ENCODE results near the gene NCOR1.
"Not testable (repeated sequence)": the region's sequence is repeated elsewhere in the genome, so short reads cannot be mapped to it uniquely, and the experiment has no call there.

The NCOR1 gene

DNA sequence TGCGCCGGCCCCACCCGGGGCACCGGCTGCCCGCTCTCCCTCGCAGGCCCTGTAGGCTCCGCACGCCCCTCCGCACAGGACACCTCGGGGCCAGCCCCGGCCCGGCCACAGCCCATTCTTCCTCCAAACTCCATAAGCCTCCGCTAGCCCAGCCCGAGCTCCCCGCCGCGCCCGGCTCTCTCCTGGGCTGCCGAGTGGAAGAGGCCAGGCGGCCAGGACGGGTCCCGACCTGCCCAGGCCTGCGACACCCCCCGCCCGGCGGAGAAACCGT lies 397 bp downstream of the NCOR1 start:
- DNase-seq (ENCODE audit: low read depth in 2 of 2), result no peak

DNA sequence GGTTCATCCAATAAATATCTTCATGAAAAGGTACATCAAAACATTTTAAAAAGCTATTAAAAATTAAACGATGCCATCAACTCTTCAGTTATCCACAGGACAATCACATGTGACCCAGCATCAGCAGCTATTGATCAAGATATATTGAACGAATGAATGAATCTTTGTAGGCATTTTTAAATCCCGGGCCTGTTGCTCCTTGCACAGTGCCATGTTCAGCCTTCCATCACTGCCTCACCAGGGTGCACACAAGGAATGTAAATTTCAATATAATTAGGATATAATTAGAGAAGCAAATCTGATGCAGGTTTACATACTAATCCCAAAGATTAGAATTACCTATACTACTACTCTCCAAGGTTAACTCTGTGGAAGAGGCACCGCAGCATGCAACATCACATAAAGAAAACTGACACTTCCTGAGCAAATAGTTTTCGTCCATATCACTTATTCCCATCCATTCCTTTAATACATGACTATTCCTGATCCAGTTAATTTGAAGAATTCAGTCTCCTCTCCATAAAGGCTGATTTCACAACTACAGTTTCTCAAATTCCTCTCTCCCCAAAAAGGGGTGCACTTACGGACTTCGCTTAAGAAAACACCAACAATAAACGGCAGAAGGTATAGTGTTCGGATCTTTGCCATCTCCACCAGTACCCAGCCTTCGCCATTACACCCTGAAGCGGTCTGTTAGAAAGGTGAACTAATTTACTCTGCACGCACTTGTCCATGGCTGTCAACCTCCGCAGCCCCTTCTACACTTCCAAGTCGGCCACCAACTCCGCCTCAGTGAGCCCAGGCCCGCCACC lies 938 bp downstream of the NCOR1 start:
- no peak for DNase-seq (ENCODE audit: low read depth in 2 of 2)

DNA sequence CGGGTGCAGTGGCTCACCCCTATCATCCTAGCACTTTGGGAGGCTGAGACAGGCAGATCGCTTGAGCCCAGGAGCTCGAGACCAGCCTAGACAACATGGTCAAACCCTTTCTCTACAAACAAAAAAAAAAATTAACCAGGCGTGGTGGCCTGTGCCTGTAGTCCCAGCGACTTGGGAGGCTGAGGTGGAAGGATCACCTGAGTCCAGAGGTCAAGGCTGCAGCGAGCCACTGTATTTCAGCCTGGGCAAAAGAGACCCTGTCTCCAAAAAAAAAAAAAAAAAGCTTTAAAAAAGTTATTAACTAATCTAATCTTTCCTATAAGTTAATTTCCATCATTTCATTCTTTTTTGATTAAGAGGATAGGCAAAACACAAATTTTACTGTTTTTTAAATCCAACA lies 2.5 kb downstream of the NCOR1 start:
- DNase-seq (ENCODE audit: low read depth in 2 of 2), result no peak

DNA sequence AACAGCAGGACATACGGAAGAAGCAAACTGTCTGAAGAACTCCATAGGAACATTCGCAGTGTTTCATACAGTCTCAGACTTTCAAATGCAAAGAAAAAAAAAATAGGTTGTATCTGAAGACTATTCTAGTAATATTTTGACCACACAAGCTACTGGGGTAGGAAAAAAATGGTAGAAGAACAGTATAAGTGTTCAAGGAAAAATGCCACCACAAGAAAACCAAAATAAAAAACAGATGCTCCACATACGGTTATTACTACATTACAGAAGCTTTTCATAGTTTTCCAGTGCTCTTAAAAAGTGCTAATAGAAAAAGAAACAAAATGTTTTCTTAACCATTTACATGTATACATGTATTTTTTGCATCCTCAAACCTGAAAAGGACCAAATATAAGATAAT lies 3.7 kb downstream of the NCOR1 start:
- DNase-seq (ENCODE audit: low read depth in 2 of 2), result peak; percentile 33 to 40

DNA sequence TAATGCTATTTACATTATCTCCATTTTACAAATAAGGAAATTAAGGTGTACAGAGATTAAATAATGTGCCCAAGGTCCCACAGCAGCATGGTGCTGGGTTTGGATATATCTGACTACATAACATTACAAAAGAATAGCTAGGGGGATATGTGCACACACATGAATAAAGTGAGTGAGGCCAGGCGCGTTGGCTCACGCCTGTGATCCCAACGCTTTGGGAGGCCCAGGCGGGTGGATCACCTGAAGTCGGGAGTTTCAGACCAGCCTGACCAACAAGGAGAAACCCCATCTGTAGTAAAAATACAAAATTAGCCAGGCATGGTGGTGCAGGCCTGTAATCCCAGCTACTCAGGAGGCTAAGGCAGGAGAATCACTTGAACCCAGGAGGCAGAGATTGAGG lies 10.6 kb downstream of the NCOR1 start:
- not testable (repeated sequence) for DNase-seq (ENCODE audit: low read depth in 2 of 2)

DNA sequence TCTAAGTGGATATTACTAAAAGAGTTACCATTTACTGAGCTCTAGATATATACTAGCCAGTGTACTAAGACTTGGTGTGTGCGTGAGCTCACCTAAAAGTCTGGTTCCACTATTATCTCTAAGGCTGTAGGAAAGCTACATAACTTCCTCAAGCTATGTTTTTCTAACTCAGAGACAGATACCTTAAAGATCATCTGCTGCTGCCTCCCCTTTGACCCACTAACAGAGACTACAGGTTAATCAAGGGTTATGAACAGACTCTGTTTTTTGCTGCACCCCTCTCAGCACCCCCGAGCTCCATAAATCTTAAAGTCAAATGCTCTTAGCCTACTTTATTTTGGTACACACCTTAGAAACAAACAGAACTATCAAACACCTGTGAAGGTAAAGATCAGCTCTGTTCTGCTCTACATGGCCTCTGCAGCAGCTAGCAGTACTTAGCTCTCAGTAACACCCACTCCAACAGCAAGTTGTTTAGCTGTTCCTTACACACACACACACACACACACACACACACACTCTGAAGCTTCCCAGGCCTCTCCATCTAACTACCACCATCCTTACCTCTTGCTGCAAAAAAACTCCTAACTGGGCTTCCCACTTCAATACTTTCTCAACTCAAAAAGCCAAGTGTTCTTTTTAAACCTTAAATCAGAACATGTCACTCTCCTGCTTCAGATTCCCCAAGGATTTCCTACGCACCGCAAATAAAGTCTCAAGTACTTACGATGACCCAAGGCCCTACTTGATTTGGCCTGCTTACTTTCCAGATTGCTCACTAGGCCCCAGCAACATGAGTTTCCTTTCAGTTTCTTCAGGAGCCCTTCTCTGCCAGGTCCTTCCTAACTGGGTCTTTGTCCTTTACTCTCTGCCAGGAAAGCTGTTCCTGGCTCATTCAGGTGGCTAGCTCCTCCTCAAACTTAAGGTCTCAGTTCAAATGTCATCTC lies 12.5 kb downstream of the NCOR1 start:
- DNase-seq (ENCODE audit: low read depth in 2 of 2), result not testable (repeated sequence)

DNA sequence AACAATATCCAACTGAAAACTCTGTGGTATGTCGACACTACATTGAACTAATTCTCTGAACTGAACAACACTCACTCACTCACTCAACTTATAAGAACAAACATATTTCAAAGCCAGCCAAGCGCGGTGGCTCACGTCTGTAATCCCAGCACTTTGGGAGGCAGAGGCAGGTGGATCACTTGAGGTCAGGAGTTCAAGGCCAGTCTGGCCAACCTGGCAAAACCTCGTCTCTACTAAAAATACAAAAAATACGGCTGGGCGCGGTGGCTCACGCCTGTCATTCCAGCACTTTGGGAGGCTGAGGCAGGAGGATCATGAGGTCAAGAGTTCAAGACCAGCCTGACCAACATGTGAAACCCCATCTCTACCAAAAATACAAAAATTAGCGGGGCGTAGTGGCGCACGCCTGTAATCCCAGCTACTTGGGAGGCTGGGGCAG lies 13.6 kb downstream of the NCOR1 start:
- DNase-seq (ENCODE audit: low read depth in 2 of 2), result not testable (repeated sequence)

DNA sequence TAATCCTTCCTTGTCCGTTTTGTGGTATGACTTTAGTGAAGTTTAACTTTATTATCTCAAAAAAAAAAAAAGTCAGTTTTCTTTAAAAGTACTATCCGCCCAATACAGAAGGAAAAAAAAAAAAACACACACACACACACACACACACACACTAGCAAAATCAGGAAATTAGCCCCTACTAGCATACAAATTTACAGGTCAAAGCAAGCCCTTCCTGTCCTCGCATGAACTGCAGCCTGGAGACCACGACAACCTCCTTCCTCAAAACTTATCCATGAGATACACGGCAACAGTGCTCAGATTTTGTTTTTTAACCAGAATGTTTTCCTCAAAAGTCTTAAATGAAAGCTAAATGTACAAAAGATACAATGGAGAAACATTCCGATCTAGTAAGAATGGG lies 16.2 kb downstream of the NCOR1 start:
- no peak for DNase-seq (ENCODE audit: low read depth in 2 of 2)

DNA sequence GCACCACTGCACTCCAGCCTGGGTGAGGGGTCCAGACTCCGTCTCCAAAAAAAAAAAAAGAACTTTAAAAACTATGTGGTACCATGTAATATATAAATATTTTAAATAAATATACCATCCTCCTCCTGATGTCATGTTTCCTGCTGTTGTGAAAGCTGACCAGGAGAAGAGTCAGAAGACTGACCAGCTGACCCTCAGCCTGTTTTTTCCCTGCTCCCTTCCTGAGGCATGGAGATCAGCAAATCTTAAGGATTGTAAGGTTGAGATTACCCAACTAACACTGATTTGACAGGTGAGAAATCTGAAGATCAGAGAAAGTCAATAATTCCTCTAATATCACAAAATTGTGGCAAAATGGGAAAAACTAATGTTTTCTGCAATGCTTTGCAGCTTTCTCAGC lies 18.1 kb downstream of the NCOR1 start:
- DNase-seq (ENCODE audit: low read depth in 2 of 2), result no peak

DNA sequence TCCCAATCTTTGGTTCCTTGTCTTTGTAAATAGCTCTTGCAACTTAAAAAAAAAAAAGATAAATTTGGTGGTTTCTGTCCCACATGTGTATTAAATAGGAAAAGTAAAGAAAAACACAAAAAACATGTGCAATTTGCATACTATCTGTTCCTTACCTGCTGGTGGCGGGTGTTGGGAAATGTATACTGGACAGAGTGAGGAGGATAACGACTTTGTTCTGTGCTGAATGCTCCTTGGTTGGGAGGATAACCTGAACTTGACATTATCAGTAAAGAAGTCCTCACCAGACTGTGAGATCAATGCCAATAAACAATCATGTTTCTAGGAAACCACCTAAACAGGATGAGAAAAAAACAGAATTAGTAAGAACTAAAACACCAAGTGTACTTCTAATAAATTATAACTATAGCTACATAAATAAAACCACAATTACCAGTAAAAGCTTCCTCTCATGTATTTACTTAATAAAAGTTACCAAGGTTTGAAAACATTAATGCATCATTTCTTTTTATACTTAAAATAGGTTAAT lies 21.0 kb downstream of the NCOR1 start:
- not testable (repeated sequence) for DNase-seq (ENCODE audit: low read depth in 2 of 2)

DNA sequence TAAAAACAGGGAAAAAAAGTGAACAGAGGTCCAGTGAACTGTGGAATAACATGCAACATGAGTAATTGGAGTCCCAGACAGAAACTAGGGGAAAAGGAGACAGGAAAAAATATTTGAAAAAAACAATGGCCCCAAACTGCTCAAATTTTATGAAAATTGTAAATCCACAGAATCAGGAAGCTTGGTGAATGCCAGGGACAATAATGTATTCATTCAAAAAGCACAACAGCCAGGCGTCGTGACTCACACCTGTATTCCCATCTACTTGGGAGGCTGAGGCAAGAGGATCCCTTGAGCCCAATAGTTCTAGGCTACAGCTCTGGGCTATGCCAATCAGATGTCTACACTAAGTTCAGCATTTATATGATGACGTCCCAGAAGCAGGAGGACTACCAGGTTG lies 23.7 kb downstream of the NCOR1 start:
- no peak for DNase-seq (ENCODE audit: low read depth in 2 of 2)

DNA sequence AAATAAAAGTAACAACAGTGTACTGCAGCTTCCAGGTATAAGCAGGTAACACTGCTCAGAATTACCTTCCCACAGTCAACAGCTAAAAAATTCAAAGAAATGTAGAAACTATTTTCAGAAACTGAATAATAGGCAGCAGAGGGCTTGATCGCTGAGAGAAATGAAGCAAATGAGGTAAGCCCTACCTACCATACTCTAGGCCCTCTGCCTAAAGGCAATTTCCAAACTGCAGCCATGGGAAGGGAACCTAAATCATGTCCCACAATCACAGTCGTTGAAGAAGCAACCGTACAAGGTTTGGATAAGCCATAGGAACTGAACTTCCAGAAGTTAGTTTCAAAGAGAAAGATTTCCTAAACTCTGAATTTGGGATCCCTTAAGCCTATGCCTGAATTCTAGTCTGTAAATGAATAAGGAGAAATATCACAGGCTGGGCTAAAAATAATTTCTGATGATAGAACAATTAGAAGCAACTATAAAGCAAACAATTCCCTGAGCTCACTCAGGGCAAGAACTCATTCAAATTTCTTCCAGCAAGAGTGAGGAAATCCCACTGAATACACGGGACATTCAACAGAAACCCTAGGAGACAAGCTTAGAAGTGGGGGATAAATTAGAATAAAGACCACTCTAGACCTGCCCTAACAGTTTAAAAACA lies 24.5 kb downstream of the NCOR1 start:
- no peak for DNase-seq (ENCODE audit: low read depth in 2 of 2)

DNA sequence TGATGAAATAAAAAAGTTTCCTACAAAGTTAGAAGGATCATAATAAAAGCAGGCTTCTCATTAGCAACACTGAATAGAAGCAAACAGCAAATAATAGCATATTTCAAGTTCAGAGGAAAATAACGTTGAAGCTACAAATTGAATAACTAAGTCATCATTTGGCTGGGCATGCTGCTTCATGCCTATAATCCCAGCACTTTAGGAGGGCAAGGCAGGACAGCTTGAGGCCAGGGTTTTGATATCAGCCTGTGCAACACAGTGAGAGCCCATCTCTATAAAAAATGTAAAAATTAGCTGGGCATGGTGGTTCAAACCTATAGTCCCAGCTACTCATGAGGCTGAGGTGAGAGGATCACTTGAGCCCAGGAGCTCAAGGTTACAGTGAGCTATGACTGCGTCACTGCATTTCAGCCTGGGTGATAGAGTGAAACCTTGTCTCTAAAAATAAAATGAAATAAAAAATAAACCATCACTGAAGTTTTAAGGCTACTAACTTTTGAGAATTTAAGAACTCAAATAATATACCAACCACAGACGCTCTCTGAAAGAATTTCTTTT lies 25.5 kb downstream of the NCOR1 start:
- no peak for DNase-seq (ENCODE audit: low read depth in 2 of 2)

DNA sequence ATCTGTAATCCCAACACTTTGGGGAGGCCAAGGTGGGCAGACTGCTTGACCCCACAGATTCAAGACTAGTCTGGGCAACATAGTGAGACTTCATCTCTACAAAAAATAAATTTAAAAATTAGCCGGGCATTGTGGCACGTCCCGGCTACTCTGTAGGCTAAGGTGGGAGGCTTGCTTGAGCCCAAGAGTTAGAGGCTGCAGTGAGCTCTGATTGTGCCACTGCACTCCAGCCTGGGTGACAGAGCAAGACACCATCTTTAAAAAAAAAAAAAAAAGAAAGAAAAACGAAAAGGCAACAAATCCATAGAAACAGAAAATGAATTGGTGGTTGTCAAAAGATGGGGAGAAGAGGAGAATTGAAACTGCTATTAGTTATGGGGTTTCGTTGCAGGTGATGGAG lies 27.7 kb downstream of the NCOR1 start:
- no peak for DNase-seq (ENCODE audit: low read depth in 2 of 2)

DNA sequence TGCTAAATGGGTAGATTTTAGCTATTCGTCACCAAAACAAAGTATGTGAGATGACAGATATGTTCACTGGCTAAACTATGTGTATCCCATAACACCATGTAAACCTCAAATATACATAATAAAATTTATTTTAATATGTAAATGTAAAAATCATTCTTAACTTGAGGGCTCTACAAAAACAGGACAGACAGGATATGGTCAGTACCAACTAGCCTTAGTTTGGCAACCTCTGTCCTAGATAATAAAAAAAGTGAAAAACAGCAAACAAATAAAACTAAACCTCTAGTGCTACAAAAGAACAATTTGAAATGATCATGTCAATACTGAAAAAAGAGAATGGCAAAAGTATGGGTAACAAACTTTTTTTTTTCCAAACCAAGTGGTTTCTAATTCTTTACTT lies 33.8 kb downstream of the NCOR1 start:
- no peak for DNase-seq (ENCODE audit: low read depth in 2 of 2)

DNA sequence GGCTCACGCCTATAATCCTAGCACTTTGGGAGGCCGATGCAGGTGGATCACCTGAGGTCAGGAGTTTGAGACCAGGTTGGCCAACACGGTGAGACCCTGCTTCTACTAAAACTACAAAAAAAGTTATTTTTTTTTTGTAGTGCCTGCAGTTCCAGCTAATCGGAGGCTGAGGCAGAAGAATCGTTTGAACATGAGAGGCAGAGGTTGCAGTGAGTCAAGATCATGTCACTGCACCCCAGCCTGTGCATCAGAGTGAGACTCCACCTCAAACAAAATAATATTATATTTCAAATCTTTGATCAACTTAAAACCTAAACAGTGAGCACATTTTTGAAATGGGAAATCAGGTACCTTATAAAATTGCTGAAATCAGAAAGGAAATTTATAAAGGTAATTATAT lies 36.5 kb downstream of the NCOR1 start:
- DNase-seq (ENCODE audit: low read depth in 2 of 2), result no peak

DNA sequence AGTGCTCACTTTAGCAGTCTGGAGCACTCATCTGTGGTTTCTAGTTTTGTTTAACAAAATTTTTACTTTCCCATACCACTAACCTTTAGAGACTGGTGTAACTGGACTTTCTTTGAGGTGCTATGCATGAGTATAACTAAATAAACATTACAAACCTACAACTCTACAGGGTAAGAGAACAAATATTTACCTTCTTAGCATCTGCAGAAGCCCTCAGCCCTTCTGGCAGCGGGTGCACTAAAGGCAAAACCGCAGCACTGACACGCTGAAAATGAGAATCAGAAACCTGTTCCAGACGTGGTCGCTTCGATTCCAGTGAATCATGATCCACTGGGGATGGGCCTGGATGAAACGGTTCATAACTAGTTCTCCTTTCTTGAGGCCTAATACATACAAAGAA lies 43.7 kb downstream of the NCOR1 start:
- DNase-seq (ENCODE audit: low read depth in 2 of 2), result no peak

DNA sequence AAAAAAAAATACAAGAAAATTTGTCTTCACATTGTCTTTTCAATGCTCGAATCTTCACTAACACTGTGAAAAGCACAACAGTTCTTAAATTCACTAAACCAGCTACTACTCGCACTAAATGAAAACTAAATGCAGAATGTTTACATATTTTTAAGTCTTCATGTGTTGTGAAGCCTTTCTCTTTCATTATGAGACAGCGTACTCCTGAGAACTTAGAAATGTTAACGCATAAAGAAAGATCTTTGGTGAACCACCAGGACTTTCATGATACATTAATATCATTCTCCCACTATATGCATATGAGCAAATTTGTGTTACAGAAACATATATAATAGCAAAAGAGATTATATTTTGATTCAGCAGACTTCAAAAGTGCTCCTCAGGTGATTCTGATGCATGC lies 48.6 kb downstream of the NCOR1 start:
- DNase-seq (ENCODE audit: low read depth in 2 of 2), result not testable (repeated sequence)

DNA sequence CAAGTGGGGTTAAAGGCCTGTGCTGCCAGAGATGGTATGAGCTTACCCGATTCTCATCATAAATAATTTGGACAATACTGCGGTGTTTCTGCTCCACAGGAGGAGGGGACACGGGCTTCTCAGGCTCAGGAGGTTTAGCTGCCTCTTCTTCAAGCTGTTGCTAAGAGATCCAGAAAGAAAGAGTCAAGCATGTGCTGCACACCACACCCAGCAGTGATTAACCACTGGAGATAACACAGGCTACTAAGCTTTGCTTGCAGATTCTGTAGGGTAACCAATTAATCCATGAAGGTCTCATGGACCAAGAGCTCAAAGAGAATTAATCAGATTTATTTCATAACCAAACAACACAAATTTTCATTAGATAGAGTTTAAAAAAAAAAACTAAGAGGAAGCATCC lies 56.6 kb downstream of the NCOR1 start:
- no peak for DNase-seq (ENCODE audit: low read depth in 2 of 2)

DNA sequence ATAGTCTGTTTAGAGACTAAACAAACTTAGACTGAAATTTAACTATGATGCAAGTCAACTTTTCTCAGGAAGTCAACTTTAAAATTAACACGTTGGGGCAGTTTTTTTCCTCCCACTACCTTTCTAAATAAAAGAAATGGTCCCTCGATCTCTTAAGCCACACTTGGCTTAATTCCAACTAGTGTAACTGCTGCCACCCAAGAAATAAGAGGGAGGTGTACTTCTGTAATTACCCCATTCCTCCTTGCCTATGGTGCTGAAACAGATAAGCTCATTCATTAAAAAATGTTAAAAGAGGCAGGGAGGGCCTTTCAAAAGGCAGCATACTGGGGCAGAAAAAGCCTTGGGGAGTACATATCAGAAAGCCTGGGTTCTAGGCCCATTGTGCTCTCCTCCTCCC lies 59.8 kb downstream of the NCOR1 start:
- no peak for DNase-seq (ENCODE audit: low read depth in 2 of 2)

DNA sequence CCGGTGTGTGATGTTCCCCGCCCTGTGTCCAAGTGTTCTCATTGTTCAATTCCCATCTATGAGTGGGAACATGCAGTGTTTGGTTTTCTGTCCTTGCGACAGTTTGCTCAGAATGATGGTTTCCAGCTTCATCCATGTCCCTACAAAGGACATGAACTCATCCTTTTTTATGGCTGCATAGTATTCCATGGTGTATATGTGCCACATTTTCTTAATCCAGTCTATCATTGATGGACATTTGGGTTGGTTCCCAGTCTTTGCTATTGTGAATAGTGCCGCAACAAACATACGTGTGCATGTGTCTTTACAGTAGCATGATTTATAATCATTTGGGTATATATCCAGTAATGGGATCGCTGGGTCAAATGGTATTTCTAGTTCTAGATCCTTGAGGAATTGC lies 63.0 kb downstream of the NCOR1 start:
- DNase-seq (ENCODE audit: low read depth in 2 of 2), result not testable (repeated sequence)

DNA sequence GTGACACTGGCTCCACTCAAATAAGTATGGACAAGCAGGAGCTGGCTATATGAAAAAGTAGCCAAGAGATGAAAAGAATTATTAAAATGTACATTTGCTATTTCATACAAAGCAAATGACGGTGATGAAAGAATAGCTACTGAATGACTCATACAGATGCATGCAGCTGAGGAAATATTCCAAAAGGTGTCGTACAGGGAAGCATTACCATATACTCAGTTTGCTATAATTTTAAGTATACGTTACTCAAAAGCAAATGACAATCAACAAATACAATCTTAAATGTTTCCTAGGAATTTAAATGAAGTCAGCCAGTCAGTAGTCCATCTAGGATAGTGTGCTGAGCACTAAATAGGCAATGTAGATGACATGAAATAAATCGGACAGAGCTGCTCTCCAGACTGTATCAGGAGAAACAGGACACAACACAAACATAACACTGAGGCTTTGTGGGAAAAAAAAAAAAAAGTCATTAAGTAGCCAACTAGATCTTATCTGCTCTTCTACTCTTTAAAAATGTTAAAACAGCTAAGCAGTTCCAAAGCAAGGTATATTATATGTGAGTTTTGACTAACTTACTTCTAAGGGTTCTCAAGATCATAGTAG lies 65.0 kb downstream of the NCOR1 start:
- no peak for DNase-seq (ENCODE audit: low read depth in 2 of 2)

Measured in fibroblast of skin of left biceps (primary cell).